HL-60 (cell line): ENCODE results near the gene CCDC90B.

ENCODE experiments used
- DNase-seq, 2 experiments: peaks; one replicate each; pipeline ENCODE4 v3.0.0-alpha.2; 2010 to 2020; ENCODE audit warnings: low read depth in 1 of 2, low spot score in 1 of 2
- H3K27ac ChIP-seq: fragments of 250-450 bp; sonication (Bioruptor Pico); replicated peaks from 2 replicates; pipeline ENCODE4 v1.5.1; 2020; ENCODE audit warnings: mild to moderate bottlenecking, moderate library complexity
- H3K27me3 ChIP-seq: fragments of 250-450 bp; sonication (Bioruptor Pico); 2 replicates; pipeline ENCODE4 v1.5.1; 2021; ENCODE audit warnings: mild to moderate bottlenecking, moderate library complexity; ENCODE audit not compliant: insufficient read depth, poor library complexity, severe bottlenecking
- H3K4me3 ChIP-seq: replicated peaks from 2 replicates; pipeline ENCODE4 v1.5.1; 2011; ENCODE audit warnings: mild to moderate bottlenecking, control low read depth, low read length; ENCODE audit not compliant: insufficient read depth
- GABPA ChIP-seq: IDR thresholded peaks from 2 replicates; pipeline ENCODE4 v1.6.1; 2012; ENCODE audit warnings: low read depth
- POLR2AphosphoS5 ChIP-seq: IDR thresholded peaks from 2 replicates; pipeline ENCODE4 v1.6.1; 2012; ENCODE audit warnings: low read depth
- SPI1 ChIP-seq: IDR thresholded peaks from 2 replicates; pipeline ENCODE4 v1.6.1; 2012; ENCODE audit warnings: low read depth, mild to moderate bottlenecking, borderline replicate concordance
- TF ChIP-seq, protein P1 (sequence below): IDR thresholded peaks from 2 replicates; pipeline ENCODE4 v1.6.1; 2012; ENCODE audit warnings: low read depth; ENCODE audit not compliant: insufficient replicate concordance
- TF ChIP-seq, protein P2 (sequence below): IDR thresholded peaks from one replicate; pipeline ENCODE4 v1.5.1; 2011; ENCODE audit warnings: low read length, control low read depth, inconsistent platforms; ENCODE audit not compliant: insufficient read depth

CCDC90B gene

DNA sequence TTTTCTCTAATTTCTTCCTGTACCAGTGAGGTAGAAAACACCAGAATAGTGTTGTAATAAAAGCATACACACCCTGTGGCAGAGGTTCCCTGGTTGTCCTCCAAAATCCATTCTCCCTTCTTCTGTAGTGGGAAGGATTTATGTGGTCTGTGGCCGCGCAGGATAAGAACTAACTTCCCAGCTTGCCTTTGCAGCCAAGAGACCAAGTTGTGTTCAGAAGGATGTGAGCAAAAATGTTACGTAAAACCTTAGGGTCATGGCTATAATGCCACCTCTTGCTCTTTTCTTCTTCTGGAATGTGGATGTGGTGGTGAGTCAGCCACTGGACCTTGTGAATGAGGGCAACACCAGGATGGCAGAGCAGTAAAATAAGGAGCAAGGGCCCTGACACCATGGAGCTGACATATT lies 28.4 kb downstream of the CCDC90B start:
- no peak overlapping the region for H3K27ac ChIP-seq
- TF ChIP-seq, protein P1, sequence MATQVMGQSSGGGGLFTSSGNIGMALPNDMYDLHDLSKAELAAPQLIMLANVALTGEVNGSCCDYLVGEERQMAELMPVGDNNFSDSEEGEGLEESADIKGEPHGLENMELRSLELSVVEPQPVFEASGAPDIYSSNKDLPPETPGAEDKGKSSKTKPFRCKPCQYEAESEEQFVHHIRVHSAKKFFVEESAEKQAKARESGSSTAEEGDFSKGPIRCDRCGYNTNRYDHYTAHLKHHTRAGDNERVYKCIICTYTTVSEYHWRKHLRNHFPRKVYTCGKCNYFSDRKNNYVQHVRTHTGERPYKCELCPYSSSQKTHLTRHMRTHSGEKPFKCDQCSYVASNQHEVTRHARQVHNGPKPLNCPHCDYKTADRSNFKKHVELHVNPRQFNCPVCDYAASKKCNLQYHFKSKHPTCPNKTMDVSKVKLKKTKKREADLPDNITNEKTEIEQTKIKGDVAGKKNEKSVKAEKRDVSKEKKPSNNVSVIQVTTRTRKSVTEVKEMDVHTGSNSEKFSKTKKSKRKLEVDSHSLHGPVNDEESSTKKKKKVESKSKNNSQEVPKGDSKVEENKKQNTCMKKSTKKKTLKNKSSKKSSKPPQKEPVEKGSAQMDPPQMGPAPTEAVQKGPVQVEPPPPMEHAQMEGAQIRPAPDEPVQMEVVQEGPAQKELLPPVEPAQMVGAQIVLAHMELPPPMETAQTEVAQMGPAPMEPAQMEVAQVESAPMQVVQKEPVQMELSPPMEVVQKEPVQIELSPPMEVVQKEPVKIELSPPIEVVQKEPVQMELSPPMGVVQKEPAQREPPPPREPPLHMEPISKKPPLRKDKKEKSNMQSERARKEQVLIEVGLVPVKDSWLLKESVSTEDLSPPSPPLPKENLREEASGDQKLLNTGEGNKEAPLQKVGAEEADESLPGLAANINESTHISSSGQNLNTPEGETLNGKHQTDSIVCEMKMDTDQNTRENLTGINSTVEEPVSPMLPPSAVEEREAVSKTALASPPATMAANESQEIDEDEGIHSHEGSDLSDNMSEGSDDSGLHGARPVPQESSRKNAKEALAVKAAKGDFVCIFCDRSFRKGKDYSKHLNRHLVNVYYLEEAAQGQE, result no peak
- TF ChIP-seq GABPA, result no peak
- no peak for TF ChIP-seq SPI1
- TF ChIP-seq, protein P2, sequence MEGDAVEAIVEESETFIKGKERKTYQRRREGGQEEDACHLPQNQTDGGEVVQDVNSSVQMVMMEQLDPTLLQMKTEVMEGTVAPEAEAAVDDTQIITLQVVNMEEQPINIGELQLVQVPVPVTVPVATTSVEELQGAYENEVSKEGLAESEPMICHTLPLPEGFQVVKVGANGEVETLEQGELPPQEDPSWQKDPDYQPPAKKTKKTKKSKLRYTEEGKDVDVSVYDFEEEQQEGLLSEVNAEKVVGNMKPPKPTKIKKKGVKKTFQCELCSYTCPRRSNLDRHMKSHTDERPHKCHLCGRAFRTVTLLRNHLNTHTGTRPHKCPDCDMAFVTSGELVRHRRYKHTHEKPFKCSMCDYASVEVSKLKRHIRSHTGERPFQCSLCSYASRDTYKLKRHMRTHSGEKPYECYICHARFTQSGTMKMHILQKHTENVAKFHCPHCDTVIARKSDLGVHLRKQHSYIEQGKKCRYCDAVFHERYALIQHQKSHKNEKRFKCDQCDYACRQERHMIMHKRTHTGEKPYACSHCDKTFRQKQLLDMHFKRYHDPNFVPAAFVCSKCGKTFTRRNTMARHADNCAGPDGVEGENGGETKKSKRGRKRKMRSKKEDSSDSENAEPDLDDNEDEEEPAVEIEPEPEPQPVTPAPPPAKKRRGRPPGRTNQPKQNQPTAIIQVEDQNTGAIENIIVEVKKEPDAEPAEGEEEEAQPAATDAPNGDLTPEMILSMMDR, result no peak
- TF ChIP-seq POLR2AphosphoS5, result no peak
- DNase-seq, result no peak
- no peaks in the 10 kb centered on the region for H3K27me3 ChIP-seq
- no peak overlapping the region for H3K4me3 ChIP-seq

DNA sequence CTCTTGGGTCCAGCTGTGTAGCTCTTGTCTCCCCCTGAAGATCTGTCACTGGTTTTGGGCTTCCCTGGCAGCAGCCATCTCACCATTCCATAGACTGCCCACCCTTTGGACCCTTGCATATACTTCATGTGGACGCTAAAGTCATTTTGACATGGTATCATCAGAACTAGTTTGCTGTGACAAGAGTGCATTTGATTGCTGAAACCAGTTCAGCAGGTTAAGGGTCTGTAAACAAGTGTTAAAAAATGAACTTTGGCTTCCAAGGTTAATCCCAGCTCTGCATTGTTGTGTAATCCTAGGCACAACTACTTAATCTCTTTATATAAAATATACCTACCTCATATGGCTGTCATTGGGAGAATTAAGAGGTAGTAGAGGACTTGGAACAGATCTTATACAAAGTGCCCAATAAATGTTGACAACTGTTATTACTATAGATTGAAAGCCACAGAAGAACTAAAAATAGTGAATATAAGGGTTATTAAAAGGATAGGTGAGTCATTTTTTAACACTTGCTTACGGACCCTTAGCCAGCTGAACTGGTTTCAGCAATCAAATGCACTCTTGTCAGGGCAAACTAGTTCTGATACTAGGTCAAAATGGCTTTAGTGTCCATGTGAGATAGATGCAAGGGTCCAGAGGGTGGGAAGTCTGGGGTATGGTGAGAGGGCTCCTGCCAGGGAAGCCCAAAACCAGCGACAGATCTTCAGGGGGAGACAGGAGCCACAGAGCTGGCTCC lies 29.4 kb downstream of the CCDC90B start:
- H3K4me3 ChIP-seq, result no peak overlapping the region
- TF ChIP-seq POLR2AphosphoS5 (no peak), SPI1 (no peak), GABPA (no peak)
- TF ChIP-seq, protein P2, result no peak
- TF ChIP-seq, protein P1, result no peak
- no peaks in the 10 kb centered on the region for H3K27me3 ChIP-seq
- H3K27ac ChIP-seq, result no peak overlapping the region
- DNase-seq, result no peak

DNA sequence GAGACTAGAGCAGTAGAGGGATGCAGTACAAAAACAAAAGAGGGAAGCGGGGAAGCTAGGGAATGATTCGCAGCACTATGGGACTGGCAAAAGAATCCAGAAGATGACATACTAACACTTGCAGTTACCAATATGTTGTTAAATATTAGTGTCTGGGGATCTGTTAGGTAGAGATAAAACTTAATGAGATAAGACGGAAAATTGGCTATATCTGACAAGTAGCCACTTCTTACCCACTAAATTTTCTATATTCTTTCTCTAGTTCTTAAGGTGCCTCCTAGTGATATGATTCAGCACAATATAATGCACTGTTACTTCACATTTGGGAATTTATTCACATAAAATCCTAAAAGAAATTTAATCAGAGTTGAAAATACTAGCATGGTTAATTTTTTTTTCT lies 30.8 kb downstream of the CCDC90B start:
- H3K27me3 ChIP-seq, result no peaks in the 10 kb centered on the region
- H3K4me3 ChIP-seq, result no peak overlapping the region
- TF ChIP-seq GABPA (no peak), POLR2AphosphoS5 (no peak), SPI1 (no peak)
- TF ChIP-seq, protein P2, result no peak
- TF ChIP-seq, protein P1, result no peak
- no peak overlapping the region for H3K27ac ChIP-seq
- no peak for DNase-seq
